Activated CD8-positive, alpha-beta memory T cell treated with anti-CD3 and anti-CD28 coated beads for 1 hour (primary cell): ENCODE measurements around the gene GPR4.

Source experiments
- DNase-seq, 2 donors: peaks; one replicate each; pipeline ENCODE4 v3.0.0-alpha.2; 2020; ENCODE audit warnings: low read depth in 1 of 2; ENCODE audit errors: extremely low read depth in 1 of 2

GPR4 gene

GRCh38 chr19:45556835-45557234 is 45.2 kb downstream of the GPR4 start:
- no peak for DNase-seq

- DNase-seq, result no peak
Measured at GRCh38 chr19:45554481-45554880, 47.5 kb downstream of the GPR4 start.

- DNase-seq, result no peak
Measured at GRCh38 chr19:45553464-45553863, 48.5 kb downstream of the GPR4 start.

GRCh38 chr19:45547965-45548609 is 53.9 kb downstream of the GPR4 start:
- DNase-seq, result no peak

- DNase-seq, result no peak
Measured at GRCh38 chr19:45547211-45547770, 54.7 kb downstream of the GPR4 start.

- DNase-seq, result no peak
Measured at GRCh38 chr19:45542234-45542668, 59.8 kb downstream of the GPR4 start.
